OCI-LY1 (cell line): ENCODE results near the gene IL17RD.

Source experiments
- H2AFZ ChIP-seq: fragments of 200-600 bp; sonication (generic), shearing (Covaris generic); 2 replicates; pipeline ENCODE4 v1.6.0; 2014; ENCODE audit warnings: antibody characterized with exemption, mild to moderate bottlenecking, low read length
- H3F3A ChIP-seq: fragments of 200-600 bp; sonication (generic), shearing (Covaris generic); 2 replicates; pipeline ENCODE4 v1.6.0; 2014; ENCODE audit warnings: mild to moderate bottlenecking, antibody characterized with exemption, low read length, moderate library complexity; ENCODE audit not compliant: insufficient read depth
- H3K27ac ChIP-seq: fragments of 200-600 bp; sonication (generic); 2 replicates; pipeline ENCODE4 v1.5.1; 2014; ENCODE audit warnings: low read length, mixed run types, mild to moderate bottlenecking, low read depth; ENCODE audit not compliant: poor library complexity, severe bottlenecking
- H3K27me3 ChIP-seq: fragments of 200-600 bp; sonication (generic); 2 replicates; pipeline ENCODE4 v1.6.0; 2014; ENCODE audit warnings: antibody characterized with exemption, mild to moderate bottlenecking, low read length, moderate library complexity; ENCODE audit not compliant: insufficient read depth
- H3K36me3 ChIP-seq: fragments of 200-600 bp; sonication (generic); 2 replicates; pipeline ENCODE4 v1.6.1; 2014; ENCODE audit warnings: mild to moderate bottlenecking, antibody characterized with exemption, low read length, moderate library complexity, mixed read lengths; ENCODE audit not compliant: insufficient read depth
- H3K4me1 ChIP-seq: fragments of 200-600 bp; sonication (generic); 2 replicates; pipeline ENCODE4 v1.5.1; 2014; ENCODE audit warnings: mild to moderate bottlenecking, low read length, moderate library complexity; ENCODE audit not compliant: insufficient read depth, severe bottlenecking
- H3K4me2 ChIP-seq: fragments of 200-600 bp; sonication (generic), shearing (Covaris generic); 2 replicates; pipeline ENCODE4 v1.6.1; 2014; ENCODE audit warnings: low read length
- H3K4me3 ChIP-seq: fragments of 200-600 bp; sonication (generic); 2 replicates; pipeline ENCODE4 v1.5.1; 2014; ENCODE audit warnings: low read length, low read depth, mild to moderate bottlenecking, mixed read lengths; ENCODE audit not compliant: poor library complexity, severe bottlenecking
- H3K79me2 ChIP-seq: fragments of 200-600 bp; shearing (Covaris generic); 2 replicates; pipeline ENCODE4 v1.6.1; 2016; ENCODE audit warnings: mixed run types, low read length, mixed read lengths; ENCODE audit not compliant: insufficient read depth
- H3K9ac ChIP-seq: fragments of 200-600 bp; sonication (generic), shearing (Covaris generic); 2 replicates; pipeline ENCODE4 v1.6.1; 2014; ENCODE audit warnings: mild to moderate bottlenecking, low read length, mixed read lengths
- H3K9me2 ChIP-seq: fragments of 200-600 bp; sonication (generic), shearing (Covaris generic); 2 replicates; pipeline ENCODE4 v1.6.1; 2014; ENCODE audit warnings: low read depth, mild to moderate bottlenecking, low read length, mixed read lengths
- H3K9me3 ChIP-seq: fragments of 200-600 bp; shearing (Covaris generic); 2 replicates; pipeline ENCODE4 v1.6.1; 2014; ENCODE audit warnings: low read length, mixed read lengths
- H4K20me1 ChIP-seq: fragments of 200-600 bp; sonication (generic), shearing (Covaris generic); 2 replicates; pipeline ENCODE4 v1.6.0; 2016; ENCODE audit warnings: mild to moderate bottlenecking, low read length; ENCODE audit not compliant: insufficient read depth
- EZH2 ChIP-seq: fragments of 200-600 bp; sonication (generic), shearing (Covaris generic); IDR thresholded peaks from 2 replicates; pipeline ENCODE4 v1.8.0; 2017; ENCODE audit warnings: borderline replicate concordance, mixed run types, mild to moderate bottlenecking, antibody characterized with exemption, low read length, moderate library complexity, mixed read lengths
- TF ChIP-seq, protein P1 (sequence below): fragments of 200-600 bp; sonication (generic), shearing (Covaris generic); IDR thresholded peaks from 2 replicates; pipeline ENCODE4 v1.5.1; 2017; ENCODE audit warnings: mild to moderate bottlenecking, antibody characterized with exemption, low read length, moderate library complexity, mixed read lengths

The IL17RD gene

DNA sequence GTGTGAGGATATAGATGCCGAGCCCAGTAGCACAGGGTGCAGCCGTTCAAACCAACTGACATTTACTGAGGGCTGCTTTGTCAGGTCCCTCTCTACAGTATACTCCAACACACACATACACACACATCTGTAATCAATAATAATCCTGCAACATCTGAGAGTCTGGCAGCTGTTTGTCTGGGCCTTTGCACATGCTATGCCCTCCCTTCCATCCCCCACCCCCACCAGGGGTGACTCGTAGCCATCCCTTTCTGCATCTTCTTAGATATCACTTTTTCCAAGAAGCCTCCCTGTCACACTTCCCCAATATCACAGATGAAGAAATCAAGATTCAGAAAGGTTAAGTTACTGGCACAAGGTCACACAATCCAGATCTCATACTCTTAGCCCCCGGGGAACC is 91.0 kb downstream of the IL17RD start:
- Histone ChIP-seq H3K4me2 (no peak overlapping the region), H3K9me2 (no peaks in the 10 kb centered on the region), H3K4me3 (no peak overlapping the region), H3K27ac (no peak overlapping the region), H2AFZ (no peak overlapping the region), H3F3A (no peaks in the 10 kb centered on the region), H3K79me2 (no peaks in the 10 kb centered on the region), H4K20me1 (no peaks in the 10 kb centered on the region), H3K36me3 (no peaks in the 10 kb centered on the region), H3K9ac (no peak overlapping the region), H3K27me3 (no peaks in the 10 kb centered on the region), H3K9me3 (0 out of 2 replicates have a peak, but pooled peaks cover 2% of the 10 kb centered on the region), H3K4me1 (peaks cover 36% of the 10 kb centered on the region)
- TF ChIP-seq, protein P1, sequence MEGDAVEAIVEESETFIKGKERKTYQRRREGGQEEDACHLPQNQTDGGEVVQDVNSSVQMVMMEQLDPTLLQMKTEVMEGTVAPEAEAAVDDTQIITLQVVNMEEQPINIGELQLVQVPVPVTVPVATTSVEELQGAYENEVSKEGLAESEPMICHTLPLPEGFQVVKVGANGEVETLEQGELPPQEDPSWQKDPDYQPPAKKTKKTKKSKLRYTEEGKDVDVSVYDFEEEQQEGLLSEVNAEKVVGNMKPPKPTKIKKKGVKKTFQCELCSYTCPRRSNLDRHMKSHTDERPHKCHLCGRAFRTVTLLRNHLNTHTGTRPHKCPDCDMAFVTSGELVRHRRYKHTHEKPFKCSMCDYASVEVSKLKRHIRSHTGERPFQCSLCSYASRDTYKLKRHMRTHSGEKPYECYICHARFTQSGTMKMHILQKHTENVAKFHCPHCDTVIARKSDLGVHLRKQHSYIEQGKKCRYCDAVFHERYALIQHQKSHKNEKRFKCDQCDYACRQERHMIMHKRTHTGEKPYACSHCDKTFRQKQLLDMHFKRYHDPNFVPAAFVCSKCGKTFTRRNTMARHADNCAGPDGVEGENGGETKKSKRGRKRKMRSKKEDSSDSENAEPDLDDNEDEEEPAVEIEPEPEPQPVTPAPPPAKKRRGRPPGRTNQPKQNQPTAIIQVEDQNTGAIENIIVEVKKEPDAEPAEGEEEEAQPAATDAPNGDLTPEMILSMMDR: no peak

DNA sequence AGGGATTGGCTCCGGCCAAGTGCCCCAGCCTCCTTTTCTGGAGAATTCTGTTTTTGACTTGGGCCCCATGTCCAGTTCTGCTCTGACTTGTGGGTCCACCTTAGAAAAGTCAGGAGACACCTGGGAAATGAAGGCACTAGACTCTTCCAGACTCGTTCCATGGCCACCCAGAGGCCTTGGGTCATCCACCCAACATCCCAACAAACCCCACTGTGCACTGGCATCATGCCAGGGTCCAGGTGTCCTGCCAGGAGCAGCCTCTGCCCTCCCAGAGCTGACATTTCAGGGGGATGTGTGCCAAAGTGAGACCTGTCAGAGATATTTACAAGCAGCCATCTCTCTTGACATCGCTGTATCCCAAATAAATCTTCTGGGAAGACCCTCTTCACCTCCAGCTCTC is 91.5 kb downstream of the IL17RD start:
- no peaks in the 10 kb centered on the region for H3K79me2 ChIP-seq
- H3K27ac ChIP-seq: no peak overlapping the region
- H3K9me2 ChIP-seq: no peaks in the 10 kb centered on the region
- peaks cover 38% of the 10 kb centered on the region for H3K4me1 ChIP-seq
- TF ChIP-seq, protein P1: no peak
- TF ChIP-seq EZH2: no peak
- no peaks in the 10 kb centered on the region for H3K36me3 ChIP-seq
- H3F3A ChIP-seq: no peaks in the 10 kb centered on the region
- no peaks in the 10 kb centered on the region for H4K20me1 ChIP-seq
- H3K27me3 ChIP-seq: no peaks in the 10 kb centered on the region
- H3K4me3 ChIP-seq: no peak overlapping the region
- no peak overlapping the region for H3K4me2 ChIP-seq
- no peak overlapping the region for H2AFZ ChIP-seq
- H3K9me3 ChIP-seq: 0 out of 2 replicates have a peak, but pooled peaks cover 2% of the 10 kb centered on the region
- no peak overlapping the region for H3K9ac ChIP-seq

DNA sequence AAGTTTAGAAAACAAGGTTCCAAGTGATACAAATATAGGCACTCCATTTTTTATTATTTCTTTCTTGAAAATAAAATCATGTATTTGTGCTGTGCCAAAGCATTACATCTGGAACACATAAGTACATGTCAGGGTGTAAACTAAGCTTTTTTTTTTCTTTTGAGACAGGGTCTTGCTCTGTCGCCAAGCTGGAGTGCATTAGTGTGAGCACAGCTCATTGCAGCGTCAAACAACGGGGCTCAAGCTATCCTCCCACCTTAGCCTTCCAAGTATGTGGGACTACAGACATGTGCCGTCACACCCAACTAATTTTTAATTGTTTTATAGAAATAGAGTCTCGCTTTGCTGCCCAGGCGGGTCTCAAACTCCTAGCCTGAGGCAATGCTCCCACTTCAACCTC is 95.7 kb downstream of the IL17RD start:
- 0 out of 2 replicates have a peak, but pooled peaks cover 3% of the 10 kb centered on the region for H3F3A ChIP-seq
- no peak overlapping the region for H2AFZ ChIP-seq
- no peak for TF ChIP-seq EZH2
- TF ChIP-seq, protein P1: no peak
- H3K27ac ChIP-seq: peak overlapping the region; percentile 92
- no peak overlapping the region for H3K4me3 ChIP-seq
- H3K4me1 ChIP-seq: peaks cover 49% of the 10 kb centered on the region
- no peaks in the 10 kb centered on the region for H3K36me3 ChIP-seq
- H3K4me2 ChIP-seq: no peak overlapping the region; the same call in 1 of the 2 replicates
- 0 out of 2 replicates have a peak, but pooled peaks cover 2% of the 10 kb centered on the region for H3K9me3 ChIP-seq
- no peaks in the 10 kb centered on the region for H3K27me3 ChIP-seq
- H3K79me2 ChIP-seq: no peaks in the 10 kb centered on the region
- H3K9me2 ChIP-seq: no peaks in the 10 kb centered on the region
- H3K9ac ChIP-seq: no peak overlapping the region; the same call in 1 of the 2 replicates
- no peaks in the 10 kb centered on the region for H4K20me1 ChIP-seq
